Brain pericyte (primary cell): ENCODE data around the gene SPN.
"Not testable (repeated sequence)": the region's sequence is repeated elsewhere in the genome, so short reads cannot be mapped to it uniquely, and the experiment has no call there.

Source experiments
- DNase-seq: peaks from one replicate; pipeline ENCODE4 v3.0.0-alpha.2; 2012; ENCODE audit warnings: low read depth, low spot score

SPN gene

GRCh38 chr16:29701214-29701555 lies 38.1 kb downstream of the SPN start:
- no peak for DNase-seq

- no peak for DNase-seq
Measured at GRCh38 chr16:29702269-29702668, 39.2 kb downstream of the SPN start.

- DNase-seq, result no peak
Measured at GRCh38 chr16:29705030-29705429, 42.0 kb downstream of the SPN start.

- not testable (repeated sequence) for DNase-seq
Measured at GRCh38 chr16:29707160-29707559, 44.1 kb downstream of the SPN start.

- DNase-seq, result no peak
Measured at GRCh38 chr16:29708917-29709600, 46.0 kb downstream of the SPN start.

GRCh38 chr16:29709657-29710056 lies 46.6 kb downstream of the SPN start:
- DNase-seq, result not testable (repeated sequence)

GRCh38 chr16:29710227-29711219 lies 47.5 kb downstream of the SPN start:
- no peak for DNase-seq

GRCh38 chr16:29712809-29713208 lies 49.8 kb downstream of the SPN start:
- no peak for DNase-seq

- no peak for DNase-seq
Measured at GRCh38 chr16:29714396-29714795, 51.3 kb downstream of the SPN start.

GRCh38 chr16:29714972-29715371 lies 51.9 kb downstream of the SPN start:
- no peak for DNase-seq

- DNase-seq, result no peak
Measured at GRCh38 chr16:29717113-29717512, 54.1 kb downstream of the SPN start.

GRCh38 chr16:29719063-29719462 lies 56.0 kb downstream of the SPN start:
- DNase-seq, result no peak
